ENCODE measurements around the gene DOK4. TPM values are rescaled to one million over a fixed set of nuclear protein-coding genes. Genes with fewer than 3 reads are reported as not detected.
A peak's percentile ranks its signal among the peaks of the same experiment; 100 is the strongest.

The DOK4 gene
- polyA plus RNA-seq, 1 experiment = 40.0 TPM

GRCh38 chr16:57468346-57468745, 17.9 kb downstream of the DOK4 start:
- H3K27me3 ChIP-seq (ENCODE audit: control insufficient read depth, insufficient read depth, low read length) = no peaks in the 10 kb centered on the region
- no peak for DNase-seq (ENCODE audit: low read depth)
- no peak overlapping the region for H3K4me3 ChIP-seq (ENCODE audit: low read depth, low read length)
- ChIA-PET POLR2A (no interaction called here), CTCF (interaction anchor here (1.2 kb wide), 1 partner anchor 51 kb away, joined by 6 read pairs; no protein-coding TSS in a partner anchor)
- TF ChIP-seq, protein P1, sequence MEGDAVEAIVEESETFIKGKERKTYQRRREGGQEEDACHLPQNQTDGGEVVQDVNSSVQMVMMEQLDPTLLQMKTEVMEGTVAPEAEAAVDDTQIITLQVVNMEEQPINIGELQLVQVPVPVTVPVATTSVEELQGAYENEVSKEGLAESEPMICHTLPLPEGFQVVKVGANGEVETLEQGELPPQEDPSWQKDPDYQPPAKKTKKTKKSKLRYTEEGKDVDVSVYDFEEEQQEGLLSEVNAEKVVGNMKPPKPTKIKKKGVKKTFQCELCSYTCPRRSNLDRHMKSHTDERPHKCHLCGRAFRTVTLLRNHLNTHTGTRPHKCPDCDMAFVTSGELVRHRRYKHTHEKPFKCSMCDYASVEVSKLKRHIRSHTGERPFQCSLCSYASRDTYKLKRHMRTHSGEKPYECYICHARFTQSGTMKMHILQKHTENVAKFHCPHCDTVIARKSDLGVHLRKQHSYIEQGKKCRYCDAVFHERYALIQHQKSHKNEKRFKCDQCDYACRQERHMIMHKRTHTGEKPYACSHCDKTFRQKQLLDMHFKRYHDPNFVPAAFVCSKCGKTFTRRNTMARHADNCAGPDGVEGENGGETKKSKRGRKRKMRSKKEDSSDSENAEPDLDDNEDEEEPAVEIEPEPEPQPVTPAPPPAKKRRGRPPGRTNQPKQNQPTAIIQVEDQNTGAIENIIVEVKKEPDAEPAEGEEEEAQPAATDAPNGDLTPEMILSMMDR (IDR thresholded peaks at IDR 0.05; ENCODE audit: insufficient read depth, low read depth, low read length) = no peak
- H3K36me3 ChIP-seq (ENCODE audit: control insufficient read depth, insufficient read depth, low read length) = peaks cover 34% of the 10 kb centered on the region

GRCh38 chr16:57464523-57464922, 21.8 kb downstream of the DOK4 start:
- H3K36me3 ChIP-seq (ENCODE audit: control insufficient read depth, insufficient read depth, low read length) = peaks cover 19% of the 10 kb centered on the region
- ChIA-PET POLR2A (no interaction called here), CTCF (interaction anchor here (0.8 to 2.9 kb wide), 4 partner anchors 10 to 55 kb away, joined by 3 to 24 read pairs (median 3); no protein-coding TSS in a partner anchor)
- no peak for DNase-seq (ENCODE audit: low read depth)
- no peak overlapping the region for H3K4me3 ChIP-seq (ENCODE audit: low read depth, low read length)
- TF ChIP-seq, protein P1 (IDR thresholded peaks at IDR 0.05; ENCODE audit: insufficient read depth, low read depth, low read length) = no peak
- H3K27me3 ChIP-seq (ENCODE audit: control insufficient read depth, insufficient read depth, low read length) = no peaks in the 10 kb centered on the region

- TF ChIP-seq, protein P1 (IDR thresholded peaks at IDR 0.05; ENCODE audit: insufficient read depth, low read depth, low read length) = no peak
- peaks cover 12% of the 10 kb centered on the region for H3K36me3 ChIP-seq (ENCODE audit: control insufficient read depth, insufficient read depth, low read length)
- H3K27me3 ChIP-seq (ENCODE audit: control insufficient read depth, insufficient read depth, low read length) = no peaks in the 10 kb centered on the region
- no peak for DNase-seq (ENCODE audit: low read depth)
- ChIA-PET CTCF (interaction anchor here (0.9 to 2.9 kb wide), 12 partner anchors 8 to 162 kb away, joined by 3 to 24 read pairs (median 9); partner anchors contain the start of genes CIAPIN1 and COQ9), POLR2A (no interaction called here)
- peak overlapping the region; percentile 93 for H3K4me3 ChIP-seq (ENCODE audit: low read depth, low read length)
Observed at GRCh38 chr16:57462978-57463362, 23.3 kb downstream of the DOK4 start.

GRCh38 chr16:57462209-57462977, 23.9 kb downstream of the DOK4 start, which contains the start of gene POLR2C:
POLR2C (plus strand) TSS chr16:57462679; CDS start chr16:57462725, 46 bp downstream.
- Histone ChIP-seq H3K27me3 (ENCODE audit: control insufficient read depth, insufficient read depth, low read length) (no peaks in the 10 kb centered on the region), H3K36me3 (ENCODE audit: control insufficient read depth, insufficient read depth, low read length) (peaks cover 18% of the 10 kb centered on the region), H3K4me3 (ENCODE audit: low read depth, low read length) (peak within 1 kb of the TSS; percentile 93)
- TF ChIP-seq, protein P1 (IDR thresholded peaks at IDR 0.05; ENCODE audit: insufficient read depth, low read depth, low read length) = peak; percentile 99
- no peak for DNase-seq (ENCODE audit: low read depth)
- CTCF ChIA-PET = interaction anchor here (0.8 to 2.9 kb wide), 17 partner anchors 9 to 161 kb away, joined by 3 to 24 read pairs (median 5); partner anchors contain the start of genes CIAPIN1 and COQ9
- POLR2A ChIA-PET = no interaction called here

DNA sequence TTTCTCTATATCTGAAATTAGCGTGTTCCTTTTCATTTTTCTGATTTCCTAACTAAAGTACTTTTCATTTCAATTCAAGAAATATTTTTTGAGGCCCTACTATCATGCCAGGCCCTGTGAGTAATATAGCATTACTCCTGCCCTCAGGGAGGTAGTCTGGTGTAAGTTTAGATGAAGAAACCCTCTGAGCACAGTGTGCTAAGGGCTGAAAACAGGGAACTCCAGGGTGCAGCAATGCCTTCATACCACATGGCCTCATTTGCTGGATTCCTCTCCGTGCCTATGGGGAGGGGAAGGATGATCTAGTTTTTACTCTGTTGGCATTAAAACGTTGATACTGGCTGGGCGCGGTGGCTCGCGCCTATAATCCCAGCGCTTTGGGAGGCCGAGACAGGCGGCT, 34.3 kb downstream of the DOK4 start:
- H3K36me3 ChIP-seq (ENCODE audit: control insufficient read depth, insufficient read depth, low read length) = peaks cover 17% of the 10 kb centered on the region
- CTCF ChIA-PET = no interaction called here

More for the DNA sequence above, 34.3 kb downstream of the DOK4 start:
- Histone ChIP-seq H3K4me3 (ENCODE audit: low read depth, low read length) (no peak overlapping the region), H3K27me3 (ENCODE audit: control insufficient read depth, insufficient read depth, low read length) (no peaks in the 10 kb centered on the region)
- no peak for DNase-seq (ENCODE audit: low read depth)
- TF ChIP-seq, protein P1 (IDR thresholded peaks at IDR 0.05; ENCODE audit: insufficient read depth, low read depth, low read length) = no peak
- POLR2A ChIA-PET = no interaction called here
